Measurements from ENCODE around the gene WDR33.

DNA sequence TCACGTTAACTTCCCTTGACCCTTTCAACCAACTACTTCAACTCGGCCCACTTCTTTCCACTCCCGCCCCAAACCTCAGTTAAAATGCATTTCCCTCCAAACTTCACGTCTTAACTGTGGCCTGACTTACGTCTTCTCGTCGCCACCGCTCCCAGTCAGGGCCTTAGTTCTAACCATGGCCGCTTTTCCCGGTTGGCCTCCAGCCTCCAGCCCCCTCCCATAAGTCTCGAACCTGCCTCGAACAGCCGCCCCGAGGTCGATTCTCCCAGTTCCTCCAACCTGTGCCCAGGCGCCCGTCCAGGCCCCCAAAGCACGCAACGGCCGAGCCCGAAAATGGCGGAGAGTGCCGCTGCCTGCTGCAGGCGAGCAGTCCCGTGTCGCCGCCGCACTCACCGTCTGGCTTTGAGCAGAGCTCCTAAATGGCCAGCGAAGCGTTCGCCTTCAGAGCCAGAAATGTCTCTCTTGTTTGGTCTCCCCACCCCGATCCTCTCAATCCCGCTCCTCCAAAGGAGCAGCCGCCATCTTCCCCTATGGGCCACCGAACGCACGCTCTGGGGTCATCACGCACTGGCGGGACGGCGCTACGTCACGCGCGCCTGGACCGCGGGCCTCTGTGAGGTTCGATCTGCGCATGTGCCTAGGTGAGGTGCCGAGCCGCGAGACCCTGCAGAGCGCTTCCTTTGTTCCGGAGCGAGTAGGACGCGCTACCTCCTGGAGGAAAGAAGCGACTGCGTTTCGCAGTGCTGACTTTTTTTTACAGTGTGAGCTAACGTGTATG is at the start of gene WDR33:
- TF ChIP-seq EZH2 (IDR thresholded peaks at IDR 0.05; ENCODE audit: insufficient read depth, poor library complexity, severe bottlenecking) (no peak), EZH2phosphoT487 (IDR thresholded peaks at IDR 0.05; ENCODE audit: insufficient read depth, low read depth) (no peak)

All from GM23248 (cell line).